ENCODE data around the gene OTOR.

Gene OTOR

GRCh38 chr20:16777126-16777525 lies 29.0 kb downstream of the OTOR start:
- H3K4me3 ChIP-seq (replicated peaks; ENCODE audit: insufficient read depth, low read length), result no peak overlapping the region
- H3K27ac ChIP-seq (replicated peaks), result no peak overlapping the region
- H3K27me3 ChIP-seq (ENCODE audit: insufficient read depth, poor library complexity, severe bottlenecking), result no peaks in the 10 kb centered on the region
- TF ChIP-seq GABPA (IDR thresholded peaks at IDR 0.05; ENCODE audit: low read depth) (no peak), CTCF (IDR thresholded peaks at IDR 0.05; ENCODE audit: insufficient read depth, low read length) (no peak), SPI1 (IDR thresholded peaks at IDR 0.05; ENCODE audit: borderline replicate concordance, low read depth) (no peak), REST (IDR thresholded peaks at IDR 0.05; ENCODE audit: insufficient replicate concordance, low read depth) (no peak), POLR2AphosphoS5 (IDR thresholded peaks at IDR 0.05; ENCODE audit: low read depth) (no peak)
- DNase-seq (ENCODE audit: low read depth in 1 of 2, low spot score in 1 of 2), result no peak

GRCh38 chr20:16778159-16778558 lies 30.0 kb downstream of the OTOR start:
- DNase-seq (ENCODE audit: low read depth in 1 of 2, low spot score in 1 of 2), result no peak
- no peak overlapping the region for H3K27ac ChIP-seq (replicated peaks)
- H3K27me3 ChIP-seq (ENCODE audit: insufficient read depth, poor library complexity, severe bottlenecking), result no peaks in the 10 kb centered on the region
- no peak overlapping the region for H3K4me3 ChIP-seq (replicated peaks; ENCODE audit: insufficient read depth, low read length)
- TF ChIP-seq POLR2AphosphoS5 (IDR thresholded peaks at IDR 0.05; ENCODE audit: low read depth) (no peak), REST (IDR thresholded peaks at IDR 0.05; ENCODE audit: insufficient replicate concordance, low read depth) (no peak), CTCF (IDR thresholded peaks at IDR 0.05; ENCODE audit: insufficient read depth, low read length) (no peak), SPI1 (IDR thresholded peaks at IDR 0.05; ENCODE audit: borderline replicate concordance, low read depth) (no peak), GABPA (IDR thresholded peaks at IDR 0.05; ENCODE audit: low read depth) (no peak)

- TF ChIP-seq POLR2AphosphoS5 (IDR thresholded peaks at IDR 0.05; ENCODE audit: low read depth) (no peak), SPI1 (IDR thresholded peaks at IDR 0.05; ENCODE audit: borderline replicate concordance, low read depth) (no peak), GABPA (IDR thresholded peaks at IDR 0.05; ENCODE audit: low read depth) (no peak), REST (IDR thresholded peaks at IDR 0.05; ENCODE audit: insufficient replicate concordance, low read depth) (no peak)
- no peak overlapping the region for H3K4me3 ChIP-seq (replicated peaks; ENCODE audit: insufficient read depth, low read length)
- H3K27ac ChIP-seq (replicated peaks), result no peak overlapping the region
- no peaks in the 10 kb centered on the region for H3K27me3 ChIP-seq (ENCODE audit: insufficient read depth, poor library complexity, severe bottlenecking)
- DNase-seq (ENCODE audit: low read depth in 1 of 2, low spot score in 1 of 2), result no peak
Observed at GRCh38 chr20:16781496-16781895, 33.3 kb downstream of the OTOR start.

Measured in HL-60 (cell line).